NCI-H446 treated with DMSO at 0.1 percent for 48 hours (cell line): ENCODE results near the gene CTBP1.

Experiments
- DNase-seq: peaks from one replicate; lab custom pipeline; 2025; lab: John Stamatoyannopoulos, UW

CTBP1 gene

DNA sequence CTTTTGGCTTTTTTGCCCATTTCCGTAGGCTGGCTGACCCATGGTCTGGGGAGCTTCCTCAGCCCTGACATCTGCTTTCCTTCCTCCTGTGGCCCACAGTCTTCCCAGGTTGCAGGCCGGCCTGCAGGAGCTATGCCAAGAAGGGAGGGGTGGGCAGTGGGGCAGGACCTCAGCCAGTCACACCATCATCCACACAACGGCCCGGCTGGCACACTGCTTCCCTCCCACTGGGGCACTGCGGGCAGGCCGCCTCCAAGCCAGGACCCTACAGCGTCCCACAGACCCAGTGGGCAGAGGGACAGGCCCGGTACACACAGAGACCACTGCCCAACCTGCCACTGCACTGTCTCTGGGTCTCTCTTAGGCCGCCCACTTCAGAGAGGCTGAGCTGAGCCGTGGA is 38.0 kb downstream of the CTBP1 start:
- DNase-seq: no peak

DNA sequence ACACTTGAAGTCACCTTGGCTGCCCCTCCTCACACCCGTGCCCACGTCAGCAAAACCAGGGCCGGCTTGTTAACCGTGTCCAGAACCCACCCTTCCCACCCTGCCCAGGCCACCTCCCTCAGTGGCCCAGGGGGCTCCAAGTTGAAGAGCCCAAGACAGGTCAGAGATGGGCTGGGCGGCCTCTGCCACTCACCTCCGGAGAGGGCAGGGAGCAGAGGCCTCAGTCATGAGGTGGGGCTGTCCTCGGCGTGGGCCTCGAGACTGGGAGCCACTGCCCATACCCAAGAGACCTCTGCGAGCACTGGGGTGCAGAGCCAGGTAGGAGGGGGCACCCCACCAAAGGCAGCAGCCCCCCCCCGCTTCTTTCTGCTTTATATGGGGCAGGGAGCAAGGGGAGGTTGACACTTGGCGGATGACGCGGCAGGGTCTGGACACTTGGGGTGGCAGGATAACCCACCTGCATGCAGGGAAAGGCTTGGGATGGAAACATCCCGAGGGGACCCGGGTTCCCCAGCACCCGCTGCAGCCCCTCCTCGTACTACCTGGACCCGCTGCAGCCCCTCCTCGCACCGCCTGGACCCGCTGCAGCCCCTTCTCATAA is 38.6 kb downstream of the CTBP1 start:
- DNase-seq: no peak

DNA sequence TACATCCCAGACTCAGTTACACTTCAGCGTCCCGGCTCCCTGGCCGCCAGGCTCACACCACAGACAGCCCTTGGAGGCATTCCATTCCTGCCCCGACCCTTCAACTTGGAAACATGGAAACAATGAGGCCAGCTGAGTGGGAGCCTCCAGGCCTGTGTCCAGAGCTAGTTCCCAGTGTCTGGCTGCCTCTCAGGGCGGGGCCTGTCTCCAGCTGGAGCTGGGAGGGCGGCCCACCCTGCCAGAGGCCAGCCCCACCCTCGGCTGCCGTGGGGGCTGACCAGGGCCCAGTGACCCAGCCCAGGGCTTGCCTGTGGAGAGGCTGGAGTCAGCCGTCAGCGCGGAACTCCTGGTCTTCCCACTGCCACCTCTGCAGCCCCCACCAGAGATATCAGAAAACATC is 39.1 kb downstream of the CTBP1 start:
- DNase-seq: no peak

DNA sequence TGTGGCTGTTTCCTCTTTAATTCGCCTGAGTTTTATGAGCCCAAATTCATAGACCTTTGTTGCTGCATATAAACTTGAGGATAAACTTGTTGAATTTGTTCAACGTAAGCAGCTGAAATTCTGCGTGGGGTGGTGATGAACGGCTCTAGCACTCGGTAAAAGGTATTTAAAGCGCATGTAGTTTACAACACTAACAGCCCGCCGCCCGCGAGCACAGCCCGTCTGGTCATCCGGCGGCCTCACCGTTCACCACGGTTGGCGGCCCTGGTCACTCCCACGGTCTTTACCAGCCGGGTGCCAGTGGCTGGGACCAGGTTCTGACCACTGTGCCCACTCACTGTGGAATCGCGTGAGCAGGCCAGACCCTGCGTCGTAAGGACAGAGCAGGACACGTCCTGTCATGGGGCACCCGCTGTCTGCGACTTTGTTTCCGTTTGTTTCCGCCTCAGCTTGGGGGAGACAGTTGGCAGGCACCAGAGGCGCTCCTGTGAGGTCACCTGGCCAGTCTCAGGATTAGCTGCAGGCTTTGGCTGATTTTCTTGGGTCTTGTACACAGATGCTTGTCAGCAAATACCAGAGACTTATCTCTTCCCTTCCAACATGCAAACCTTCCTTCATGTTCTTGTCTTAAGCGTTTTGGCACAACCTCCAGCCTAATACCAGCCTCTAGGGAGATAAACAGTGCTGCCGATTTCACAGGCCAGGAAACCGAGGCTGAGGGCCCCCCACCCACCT is 39.8 kb downstream of the CTBP1 start:
- DNase-seq: no peak

DNA sequence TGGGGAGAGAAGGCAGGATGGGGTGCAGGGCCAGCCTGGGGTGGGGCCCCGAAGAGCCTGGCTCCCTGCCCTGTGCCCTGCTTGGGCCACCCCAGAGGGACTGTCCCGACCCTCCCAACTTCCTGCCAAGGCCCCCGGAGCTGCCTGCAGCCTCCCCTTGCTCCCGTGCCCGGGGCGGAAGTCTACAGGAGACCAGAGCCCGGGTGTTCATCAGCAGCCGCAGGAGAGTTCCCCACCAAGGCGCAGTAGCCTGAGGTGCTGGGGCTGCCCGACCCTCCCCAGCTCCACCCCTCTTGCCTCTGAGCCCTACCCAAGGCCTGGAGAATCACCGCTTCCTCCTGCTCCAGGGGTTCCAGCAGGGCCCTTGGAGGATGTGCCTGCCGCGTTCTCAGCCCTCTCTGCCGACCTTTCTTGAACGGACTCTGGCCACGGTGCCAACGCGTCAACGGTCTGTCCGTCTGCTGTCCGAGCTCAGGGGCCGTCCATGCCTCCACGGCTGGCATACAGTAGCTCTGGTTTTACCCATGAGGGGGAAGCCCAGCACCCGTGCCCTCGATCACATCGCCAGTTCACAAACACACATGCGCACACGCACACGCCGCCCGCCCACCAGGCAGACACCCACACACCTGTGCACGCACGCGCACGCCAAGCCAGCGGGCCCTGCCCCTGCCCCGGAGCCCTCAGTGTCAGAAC is 40.5 kb downstream of the CTBP1 start:
- no peak for DNase-seq

GRCh38 chr4:1207603-1208265 is 41.2 kb downstream of the CTBP1 start:
- peak; percentile 55 for DNase-seq

DNA sequence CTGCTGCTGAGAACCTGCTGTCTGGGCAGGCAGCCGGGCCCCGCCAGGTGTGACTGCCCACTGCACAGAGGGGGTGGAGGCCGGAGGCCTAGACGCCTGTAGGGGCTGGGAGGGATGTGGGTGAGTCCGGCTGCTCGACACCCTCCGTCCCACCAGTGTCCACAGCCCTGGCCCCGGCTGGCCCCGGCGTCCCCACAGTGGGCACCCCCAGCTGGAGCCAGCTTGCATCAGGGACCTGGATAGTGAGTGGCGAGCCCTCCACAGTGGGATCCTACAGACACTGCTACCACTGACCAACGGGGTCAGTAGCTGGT is 41.8 kb downstream of the CTBP1 start:
- DNase-seq: no peak

DNA sequence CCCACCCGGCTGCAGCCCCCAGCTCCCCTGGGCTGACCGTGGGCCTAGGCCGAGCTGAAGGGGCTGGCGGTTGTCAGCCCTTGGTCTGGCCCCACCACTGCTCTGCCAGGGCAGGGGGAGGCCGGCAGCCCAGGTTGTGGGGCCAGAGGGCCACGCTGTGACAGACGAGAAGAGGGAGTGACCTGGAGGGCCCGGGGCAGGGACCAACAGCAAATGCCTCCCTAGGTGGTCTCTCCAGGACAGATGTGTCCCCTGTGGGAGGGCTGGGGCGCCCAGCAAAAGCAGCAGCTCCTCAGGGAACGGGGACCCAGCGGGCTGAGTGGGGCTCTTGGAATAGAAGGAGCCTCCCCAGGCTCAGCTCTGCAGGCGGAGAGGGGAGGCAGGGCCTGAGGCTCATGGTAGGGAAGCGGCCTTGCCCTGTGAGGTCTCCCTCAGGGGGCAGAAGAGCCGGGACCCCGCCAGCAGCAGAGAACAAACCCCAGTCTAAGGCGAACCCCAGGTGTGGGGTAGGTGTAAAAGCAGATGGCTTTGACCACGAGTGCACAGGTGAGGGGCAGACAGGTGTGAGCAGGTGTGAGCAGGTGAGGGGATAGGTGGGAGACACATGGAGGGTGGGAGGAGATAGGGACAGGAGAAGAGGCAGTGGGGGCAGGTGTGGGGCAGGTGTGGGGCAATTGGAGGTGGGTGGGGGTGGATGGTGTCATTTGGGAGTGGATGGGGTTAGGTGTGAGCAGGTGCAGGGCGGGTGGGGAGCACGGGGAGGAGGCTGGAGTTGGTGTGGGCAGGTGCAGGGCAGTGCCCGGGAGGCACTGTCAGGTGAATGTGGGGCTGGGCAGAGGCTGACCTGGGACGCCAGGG is 42.4 kb downstream of the CTBP1 start:
- DNase-seq: no peak

GRCh38 chr4:1205586-1206298 is 43.2 kb downstream of the CTBP1 start:
- no peak for DNase-seq

DNA sequence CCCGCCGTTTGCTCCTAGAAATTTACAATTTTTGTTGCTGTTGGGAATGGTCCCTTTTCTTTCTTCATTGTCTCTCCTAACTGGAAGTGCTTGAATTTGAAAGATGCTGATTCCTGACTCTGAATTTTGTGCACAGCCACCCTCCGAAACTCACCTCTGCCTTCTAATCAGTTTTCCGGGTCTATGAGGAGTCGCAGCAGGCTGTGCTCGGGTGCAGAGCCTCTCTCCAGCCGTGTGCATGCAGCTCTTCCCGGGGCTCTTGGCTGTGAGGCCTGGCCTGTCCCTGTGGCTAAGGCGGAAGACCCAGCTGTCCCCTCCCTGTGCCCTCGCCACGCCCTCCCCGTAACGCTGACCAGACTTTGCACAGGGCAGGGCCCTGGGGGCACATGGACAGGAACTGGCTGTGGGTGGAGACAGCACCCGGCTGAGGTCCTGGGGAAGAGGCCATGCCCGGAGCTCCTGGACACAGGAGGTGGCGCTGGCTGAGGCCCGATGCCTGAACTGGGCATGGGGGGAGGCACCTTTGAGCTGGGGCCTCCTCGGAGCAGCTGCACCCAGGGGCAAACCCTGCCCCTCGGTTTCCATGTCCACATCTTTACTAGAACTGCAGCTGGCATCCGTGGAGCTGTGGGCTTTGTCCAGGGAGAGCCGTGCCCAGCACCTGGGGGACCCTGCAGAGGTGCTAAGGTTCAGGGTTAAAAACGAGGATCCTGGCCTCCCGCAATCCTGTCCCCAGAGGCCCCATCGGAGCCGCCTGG is 43.9 kb downstream of the CTBP1 start:
- no peak for DNase-seq

DNA sequence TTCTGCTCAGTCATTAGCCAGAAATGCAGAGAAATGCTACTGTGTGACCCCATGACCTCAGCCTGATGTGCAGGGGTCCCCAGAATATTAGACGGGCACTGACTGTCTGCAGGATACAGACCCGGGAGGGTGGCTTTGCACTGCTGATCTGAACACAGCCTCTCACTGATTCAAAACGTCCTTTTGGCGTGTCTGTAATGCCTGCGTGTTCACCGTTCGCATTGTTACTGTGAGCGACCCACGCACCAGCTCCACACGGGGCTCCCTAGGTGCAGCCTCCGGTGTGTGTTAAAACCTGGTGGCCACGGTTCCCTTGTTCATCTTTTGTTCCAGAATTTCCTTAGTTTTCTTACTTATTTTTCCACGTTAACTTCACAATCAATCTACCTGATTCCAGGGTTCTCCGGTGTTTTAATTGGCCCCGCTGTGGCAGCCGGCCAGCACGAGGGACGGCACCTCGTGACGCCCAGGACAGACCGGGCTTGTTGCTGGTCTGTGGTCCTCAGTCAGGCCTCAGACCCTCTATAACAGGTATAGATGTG is 44.6 kb downstream of the CTBP1 start:
- no peak for DNase-seq

DNA sequence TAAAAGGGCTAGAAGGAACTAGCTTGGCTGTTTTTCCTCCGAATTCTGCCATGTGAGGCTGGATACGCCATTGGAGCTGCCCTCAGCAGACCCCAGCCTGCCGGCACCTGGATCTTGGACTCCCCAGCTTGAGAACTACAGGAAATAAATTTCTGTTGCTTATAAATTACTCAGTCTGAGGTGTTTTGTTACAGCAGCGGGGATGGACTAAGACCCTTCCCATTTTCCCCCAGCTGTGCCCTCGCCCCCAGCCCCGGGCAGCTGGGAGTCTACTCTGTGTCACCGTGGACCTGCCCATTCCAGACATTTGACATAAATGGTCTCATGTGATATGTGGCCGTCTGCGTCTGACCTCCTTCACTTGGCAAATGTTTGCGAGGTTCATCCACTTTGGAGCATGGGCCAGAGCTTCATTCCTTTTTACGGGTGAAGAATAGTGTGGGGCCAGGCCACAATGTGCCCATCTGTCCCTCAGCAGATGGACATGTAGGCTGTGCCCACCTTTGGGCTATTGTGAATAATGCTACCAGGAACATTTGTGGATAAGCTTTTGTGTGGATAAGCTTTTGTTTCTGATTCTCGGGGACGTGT is 45.8 kb downstream of the CTBP1 start:
- no peak for DNase-seq

GRCh38 chr4:1202526-1203011 is 46.4 kb downstream of the CTBP1 start:
- no peak for DNase-seq

GRCh38 chr4:1201851-1202525 is 46.9 kb downstream of the CTBP1 start:
- DNase-seq: no peak

GRCh38 chr4:1200425-1201035 is 48.4 kb downstream of the CTBP1 start:
- no peak for DNase-seq

- no peak for DNase-seq
Observed at GRCh38 chr4:1199556-1200331, 49.2 kb downstream of the CTBP1 start.

- no peak for DNase-seq
Observed at GRCh38 chr4:1198098-1198844, 50.7 kb downstream of the CTBP1 start.
